HG03342 (cell line): ENCODE results near the gene CEP104.

ENCODE experiments used
- ATAC-seq: cut with Tn5 transposase; IDR thresholded peaks from one replicate; pipeline ENCODE4 v1.9.1; 2021; ENCODE audit warnings: mild to moderate bottlenecking, moderate library complexity; ENCODE audit not compliant: unreplicated experiment

CEP104 gene

GRCh38 chr1:3856923-3857790 lies at the start of gene CEP104, which contains the start of gene DFFB:
Gene CEP104, minus strand, starts transcription at chr1:3857211. Its CDS starts 4,804 bp downstream, at chr1:3852407.
Gene DFFB, plus strand, starts transcription at chr1:3857476. Its CDS starts 128 bp downstream, at chr1:3857604.
- peak; percentile 93 for ATAC-seq

- no peak for ATAC-seq
Measured at GRCh38 chr1:3906672-3907020, 49.6 kb upstream of the CEP104 start.

GRCh38 chr1:3905953-3906671 lies 49.1 kb upstream of the CEP104 start:
- no peak for ATAC-seq

- no peak for ATAC-seq
Measured at GRCh38 chr1:3905266-3905952, 48.4 kb upstream of the CEP104 start.

- no peak for ATAC-seq
Measured at GRCh38 chr1:3904843-3905185, 47.8 kb upstream of the CEP104 start.

- ATAC-seq: no peak
Measured at GRCh38 chr1:3904006-3904842, 47.2 kb upstream of the CEP104 start.

- no peak for ATAC-seq
Measured at GRCh38 chr1:3903141-3904005, 46.4 kb upstream of the CEP104 start.

GRCh38 chr1:3902571-3903091 lies 45.6 kb upstream of the CEP104 start:
- no peak for ATAC-seq

- no peak for ATAC-seq
Measured at GRCh38 chr1:3902111-3902511, 45.1 kb upstream of the CEP104 start.

GRCh38 chr1:3900969-3901529 lies 44.0 kb upstream of the CEP104 start:
- peak; percentile 59 for ATAC-seq

- peak; percentile 64 for ATAC-seq
Measured at GRCh38 chr1:3900150-3900968, 43.3 kb upstream of the CEP104 start, which contains the start of gene C1orf174. Gene C1orf174, minus strand, starts transcription at chr1:3900272. Its CDS starts 86 bp downstream, at chr1:3900186.

GRCh38 chr1:3899754-3900149 lies 42.7 kb upstream of the CEP104 start:
- peak; percentile 5 for ATAC-seq

GRCh38 chr1:3898994-3899753 lies 42.2 kb upstream of the CEP104 start:
- no peak for ATAC-seq

GRCh38 chr1:3898475-3898735 lies 41.4 kb upstream of the CEP104 start:
- no peak for ATAC-seq

GRCh38 chr1:3896396-3897000 lies 39.5 kb upstream of the CEP104 start:
- ATAC-seq: no peak

- ATAC-seq: no peak
Measured at GRCh38 chr1:3895951-3896325, 38.9 kb upstream of the CEP104 start.

GRCh38 chr1:3895279-3895950 lies 38.4 kb upstream of the CEP104 start:
- no peak for ATAC-seq
